Activated CD8-positive, alpha-beta memory T cell treated with anti-CD3 and anti-CD28 coated beads, Interleukin-2, amount 50 U/mL, for 1 hour (primary cell): ENCODE results near the gene TXNDC17.
"Not testable (repeated sequence)": the region's sequence is repeated elsewhere in the genome, so short reads cannot be mapped to it uniquely, and the experiment has no call there.

ENCODE experiments used
- DNase-seq: peaks from one replicate; pipeline ENCODE4 v3.0.0-alpha.2; 2020; ENCODE audit errors: extremely low read depth

Gene TXNDC17

GRCh38 chr17:6640536-6641246 is at the start of gene TXNDC17, which contains the start of gene KIAA0753:
Gene TXNDC17 (plus strand): TSS chr17:6641060. CDS start chr17:6641083, 23 bp downstream.
Gene KIAA0753 (minus strand): TSS chr17:6640711. CDS start chr17:6635103, 5,608 bp downstream.
- DNase-seq, result peak; percentile 51

GRCh38 chr17:6591599-6592158 is 49.2 kb upstream of the TXNDC17 start:
- DNase-seq, result no peak

- no peak for DNase-seq
Measured at GRCh38 chr17:6592173-6592572, 48.7 kb upstream of the TXNDC17 start.

GRCh38 chr17:6593371-6593770 is 47.5 kb upstream of the TXNDC17 start:
- not testable (repeated sequence) for DNase-seq

GRCh38 chr17:6596081-6596480 is 44.8 kb upstream of the TXNDC17 start:
- DNase-seq, result no peak

GRCh38 chr17:6596511-6596910 is 44.3 kb upstream of the TXNDC17 start:
- no peak for DNase-seq

GRCh38 chr17:6596941-6597340 is 43.9 kb upstream of the TXNDC17 start:
- no peak for DNase-seq

- DNase-seq, result no peak
Measured at GRCh38 chr17:6597727-6598126, 43.1 kb upstream of the TXNDC17 start.

GRCh38 chr17:6599364-6599763 is 41.5 kb upstream of the TXNDC17 start:
- DNase-seq, result no peak

GRCh38 chr17:6602141-6602540 is 38.7 kb upstream of the TXNDC17 start:
- DNase-seq, result no peak

- DNase-seq, result no peak
Measured at GRCh38 chr17:6603744-6604325, 37.0 kb upstream of the TXNDC17 start.

GRCh38 chr17:6605142-6605541 is 35.7 kb upstream of the TXNDC17 start:
- DNase-seq, result no peak

- DNase-seq, result no peak
Measured at GRCh38 chr17:6608321-6608720, 32.5 kb upstream of the TXNDC17 start.

- no peak for DNase-seq
Measured at GRCh38 chr17:6610011-6610410, 30.8 kb upstream of the TXNDC17 start.

- no peak for DNase-seq
Measured at GRCh38 chr17:6611231-6611630, 29.6 kb upstream of the TXNDC17 start.

GRCh38 chr17:6623941-6624340 is 16.9 kb upstream of the TXNDC17 start:
- DNase-seq, result no peak

GRCh38 chr17:6626616-6627015 is 14.2 kb upstream of the TXNDC17 start:
- DNase-seq, result no peak

- no peak for DNase-seq
Measured at GRCh38 chr17:6627019-6627418, 13.8 kb upstream of the TXNDC17 start.

- DNase-seq, result no peak
Measured at GRCh38 chr17:6630390-6630789, 10.5 kb upstream of the TXNDC17 start.

- no peak for DNase-seq
Measured at GRCh38 chr17:6632530-6632929, 8.3 kb upstream of the TXNDC17 start.

GRCh38 chr17:6633263-6633662 is 7.6 kb upstream of the TXNDC17 start:
- no peak for DNase-seq

- DNase-seq, result no peak
Measured at GRCh38 chr17:6636105-6636504, 4.8 kb upstream of the TXNDC17 start.
